HG03469 (cell line): ENCODE results near the gene OR2G6.
"Not testable (repeated sequence)": the region's sequence is repeated elsewhere in the genome, so short reads cannot be mapped to it uniquely, and the experiment has no call there.

Source experiments
- ATAC-seq: cut with Tn5 transposase; IDR thresholded peaks from one replicate; pipeline ENCODE4 v1.9.1; 2021; ENCODE audit warnings: mild to moderate bottlenecking, moderate library complexity, moderate number of reproducible peaks; ENCODE audit not compliant: unreplicated experiment

Gene OR2G6

GRCh38 chr1:248573856-248574255 lies 66.0 kb downstream of the OR2G6 start:
- ATAC-seq, result not testable (repeated sequence)

GRCh38 chr1:248574657-248575056 lies 66.8 kb downstream of the OR2G6 start, which contains the start of gene OR2T34:
Gene OR2T34 (minus strand): TSS chr1:248574757. CDS start chr1:248574757, 0 bp downstream.
- ATAC-seq, result not testable (repeated sequence)

GRCh38 chr1:248576260-248576980 lies 68.5 kb downstream of the OR2G6 start:
- ATAC-seq, result no peak
